HL-60 (cell line): ENCODE measurements around the gene NHP2.

Experiments
- DNase-seq, 2 experiments: peaks; one replicate each; pipeline ENCODE4 v3.0.0-alpha.2; 2010 to 2020; ENCODE audit warnings: low read depth in 1 of 2, low spot score in 1 of 2
- H3K27ac ChIP-seq: fragments of 250-450 bp; sonication (Bioruptor Pico); replicated peaks from 2 replicates; pipeline ENCODE4 v1.5.1; 2020; ENCODE audit warnings: mild to moderate bottlenecking, moderate library complexity
- H3K27me3 ChIP-seq: fragments of 250-450 bp; sonication (Bioruptor Pico); 2 replicates; pipeline ENCODE4 v1.5.1; 2021; ENCODE audit warnings: mild to moderate bottlenecking, moderate library complexity; ENCODE audit not compliant: insufficient read depth, poor library complexity, severe bottlenecking
- H3K4me3 ChIP-seq: replicated peaks from 2 replicates; pipeline ENCODE4 v1.5.1; 2011; ENCODE audit warnings: mild to moderate bottlenecking, control low read depth, low read length; ENCODE audit not compliant: insufficient read depth
- CTCF ChIP-seq: IDR thresholded peaks from one replicate; pipeline ENCODE4 v1.5.1; 2011; ENCODE audit warnings: low read length, control low read depth, inconsistent platforms; ENCODE audit not compliant: insufficient read depth
- GABPA ChIP-seq: IDR thresholded peaks from 2 replicates; pipeline ENCODE4 v1.6.1; 2012; ENCODE audit warnings: low read depth
- POLR2AphosphoS5 ChIP-seq: IDR thresholded peaks from 2 replicates; pipeline ENCODE4 v1.6.1; 2012; ENCODE audit warnings: low read depth
- REST ChIP-seq: IDR thresholded peaks from 2 replicates; pipeline ENCODE4 v1.6.1; 2012; ENCODE audit warnings: low read depth; ENCODE audit not compliant: insufficient replicate concordance
- SPI1 ChIP-seq: IDR thresholded peaks from 2 replicates; pipeline ENCODE4 v1.6.1; 2012; ENCODE audit warnings: low read depth, mild to moderate bottlenecking, borderline replicate concordance

NHP2 gene

DNA sequence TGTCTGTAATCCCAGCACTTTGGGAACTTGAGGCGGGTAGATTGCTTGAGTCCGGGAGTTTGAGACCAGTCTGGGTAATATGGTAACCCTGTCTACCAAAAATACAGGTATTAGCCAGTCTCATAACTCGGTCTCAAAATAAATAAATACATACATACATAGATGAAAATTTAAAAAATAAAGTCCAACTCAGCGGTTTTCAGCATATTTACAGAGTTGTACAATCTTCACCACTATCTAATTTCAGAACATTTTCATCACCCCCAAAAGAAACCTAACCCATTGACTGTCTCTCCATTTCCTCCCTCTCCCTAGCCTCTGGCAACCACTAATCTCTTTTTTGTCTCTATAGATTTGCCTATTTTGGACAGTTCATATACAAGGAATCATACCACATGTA lies 12.1 kb downstream of the NHP2 start:
- H3K27ac ChIP-seq = no peak overlapping the region
- DNase-seq = no peak
- H3K27me3 ChIP-seq = no peaks in the 10 kb centered on the region
- H3K4me3 ChIP-seq = no peak overlapping the region
- TF ChIP-seq REST (no peak), GABPA (no peak), POLR2AphosphoS5 (no peak), CTCF (no peak), SPI1 (no peak)

DNA sequence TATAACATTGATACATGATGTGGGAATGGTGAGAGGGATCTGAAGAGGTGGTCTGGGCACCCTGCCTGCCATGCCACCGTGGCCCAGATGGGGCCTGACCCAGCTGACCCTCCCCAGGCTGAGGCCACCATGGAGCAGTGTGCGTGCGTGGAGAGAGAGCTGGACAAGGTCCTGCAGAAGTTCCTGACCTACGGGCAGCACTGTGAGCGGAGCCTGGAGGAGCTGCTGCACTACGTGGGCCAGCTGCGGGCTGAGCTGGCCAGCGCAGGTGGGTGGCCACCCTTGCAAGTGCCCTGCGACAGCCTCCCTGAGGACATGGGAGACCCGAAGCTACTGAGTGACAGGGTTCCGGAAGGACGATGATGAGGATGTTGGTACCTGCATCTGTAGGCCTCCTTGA lies 15.7 kb downstream of the NHP2 start:
- Histone ChIP-seq H3K27ac (no peak overlapping the region), H3K4me3 (no peak overlapping the region), H3K27me3 (no peaks in the 10 kb centered on the region)
- no peak for TF ChIP-seq SPI1
- no peak for DNase-seq

- no peak for DNase-seq
- Histone ChIP-seq H3K4me3 (no peak overlapping the region), H3K27ac (no peak overlapping the region), H3K27me3 (no peaks in the 10 kb centered on the region)
- TF ChIP-seq SPI1 = no peak
- TF ChIP-seq GABPA = no peak
- no peak for TF ChIP-seq REST
- TF ChIP-seq POLR2AphosphoS5 = no peak
- TF ChIP-seq CTCF = no peak
These were observed 16.7 kb downstream of the NHP2 start for GRCh38 chr5:178136990-178137389.

DNA sequence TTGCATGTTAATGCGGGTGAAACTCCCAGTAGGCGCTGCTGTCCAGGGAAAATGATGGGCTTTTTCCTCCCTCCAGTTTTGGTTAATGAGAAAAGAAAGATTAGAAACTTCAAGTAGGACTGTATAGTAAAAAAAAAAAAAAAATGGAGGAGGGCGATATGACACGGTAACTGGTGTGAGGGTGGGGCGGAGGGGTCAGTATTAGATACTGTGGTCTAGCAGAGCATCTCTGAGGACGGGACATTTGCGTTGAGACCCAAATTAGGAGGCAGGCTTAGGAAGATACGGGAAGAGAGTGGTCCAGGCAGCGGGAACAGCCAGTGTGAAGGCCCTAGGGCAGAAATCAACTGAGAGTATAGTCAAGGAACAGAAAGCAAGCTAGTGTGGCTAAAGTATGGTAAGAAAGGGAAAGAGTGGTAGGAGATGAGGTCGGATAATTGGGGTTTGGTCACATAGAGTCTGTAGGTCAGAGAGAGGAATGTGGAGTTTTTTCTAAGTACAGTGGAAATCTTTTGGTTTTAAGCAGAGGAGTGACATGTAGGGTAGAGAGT lies 22.2 kb downstream of the NHP2 start:
- Histone ChIP-seq H3K4me3 (peak overlapping the region; percentile 67), H3K27ac (peak overlapping the region; percentile 75), H3K27me3 (no peaks in the 10 kb centered on the region)
- no peak for DNase-seq
- TF ChIP-seq CTCF = no peak
- no peak for TF ChIP-seq GABPA
- TF ChIP-seq POLR2AphosphoS5 = no peak
- no peak for TF ChIP-seq REST
- TF ChIP-seq SPI1 = no peak
